HL-60 (cell line): ENCODE measurements around the gene SEL1L2.

Source experiments
- DNase-seq, 2 experiments: peaks; one replicate each; pipeline ENCODE4 v3.0.0-alpha.2; 2010 to 2020; ENCODE audit warnings: low read depth in 1 of 2, low spot score in 1 of 2
- H3K27ac ChIP-seq: fragments of 250-450 bp; sonication (Bioruptor Pico); replicated peaks from 2 replicates; pipeline ENCODE4 v1.5.1; 2020; ENCODE audit warnings: mild to moderate bottlenecking, moderate library complexity
- H3K27me3 ChIP-seq: fragments of 250-450 bp; sonication (Bioruptor Pico); 2 replicates; pipeline ENCODE4 v1.5.1; 2021; ENCODE audit warnings: mild to moderate bottlenecking, moderate library complexity; ENCODE audit not compliant: insufficient read depth, poor library complexity, severe bottlenecking
- H3K4me3 ChIP-seq: replicated peaks from 2 replicates; pipeline ENCODE4 v1.5.1; 2011; ENCODE audit warnings: mild to moderate bottlenecking, control low read depth, low read length; ENCODE audit not compliant: insufficient read depth
- CTCF ChIP-seq: IDR thresholded peaks from one replicate; pipeline ENCODE4 v1.5.1; 2011; ENCODE audit warnings: low read length, control low read depth, inconsistent platforms; ENCODE audit not compliant: insufficient read depth
- GABPA ChIP-seq: IDR thresholded peaks from 2 replicates; pipeline ENCODE4 v1.6.1; 2012; ENCODE audit warnings: low read depth
- POLR2AphosphoS5 ChIP-seq: IDR thresholded peaks from 2 replicates; pipeline ENCODE4 v1.6.1; 2012; ENCODE audit warnings: low read depth
- REST ChIP-seq: IDR thresholded peaks from 2 replicates; pipeline ENCODE4 v1.6.1; 2012; ENCODE audit warnings: low read depth; ENCODE audit not compliant: insufficient replicate concordance
- SPI1 ChIP-seq: IDR thresholded peaks from 2 replicates; pipeline ENCODE4 v1.6.1; 2012; ENCODE audit warnings: low read depth, mild to moderate bottlenecking, borderline replicate concordance

Gene SEL1L2

GRCh38 chr20:13809855-13810254 lies 180.6 kb downstream of the SEL1L2 start:
- H3K27ac ChIP-seq: no peak overlapping the region
- H3K27me3 ChIP-seq: no peaks in the 10 kb centered on the region
- no peak for TF ChIP-seq POLR2AphosphoS5
- no peak for TF ChIP-seq CTCF
- no peak for TF ChIP-seq SPI1
- no peak for DNase-seq
- H3K4me3 ChIP-seq: no peak overlapping the region

- no peak for DNase-seq
- Histone ChIP-seq H3K27me3 (no peaks in the 10 kb centered on the region), H3K27ac (no peak overlapping the region), H3K4me3 (no peak overlapping the region)
- TF ChIP-seq CTCF (no peak), GABPA (no peak), SPI1 (no peak), POLR2AphosphoS5 (no peak), REST (no peak)
Observed at GRCh38 chr20:13809373-13809772, 181.0 kb downstream of the SEL1L2 start.

- Histone ChIP-seq H3K27me3 (no peaks in the 10 kb centered on the region), H3K27ac (no peak overlapping the region), H3K4me3 (no peak overlapping the region)
- TF ChIP-seq REST (no peak), GABPA (no peak), SPI1 (no peak), CTCF (no peak), POLR2AphosphoS5 (no peak)
- no peak for DNase-seq
Observed at GRCh38 chr20:13800728-13801134, 189.7 kb downstream of the SEL1L2 start.

GRCh38 chr20:13799974-13800373 lies 190.4 kb downstream of the SEL1L2 start:
- no peak overlapping the region for H3K27ac ChIP-seq
- TF ChIP-seq SPI1: no peak
- no peak for TF ChIP-seq REST
- TF ChIP-seq GABPA: no peak
- no peak for TF ChIP-seq CTCF
- no peak for TF ChIP-seq POLR2AphosphoS5
- no peak overlapping the region for H3K4me3 ChIP-seq
- no peak for DNase-seq
- no peaks in the 10 kb centered on the region for H3K27me3 ChIP-seq
